ENCODE data around the gene WSCD1.

Gene WSCD1

GRCh38 chr17:6059406-6059805, 10.8 kb upstream of the WSCD1 start:
- no peak for DNase-seq (ENCODE audit: low read depth in 3 of 3)

- no peak for DNase-seq (ENCODE audit: low read depth in 3 of 3)
Observed at GRCh38 chr17:6061290-6061689, 8.9 kb upstream of the WSCD1 start.

DNA sequence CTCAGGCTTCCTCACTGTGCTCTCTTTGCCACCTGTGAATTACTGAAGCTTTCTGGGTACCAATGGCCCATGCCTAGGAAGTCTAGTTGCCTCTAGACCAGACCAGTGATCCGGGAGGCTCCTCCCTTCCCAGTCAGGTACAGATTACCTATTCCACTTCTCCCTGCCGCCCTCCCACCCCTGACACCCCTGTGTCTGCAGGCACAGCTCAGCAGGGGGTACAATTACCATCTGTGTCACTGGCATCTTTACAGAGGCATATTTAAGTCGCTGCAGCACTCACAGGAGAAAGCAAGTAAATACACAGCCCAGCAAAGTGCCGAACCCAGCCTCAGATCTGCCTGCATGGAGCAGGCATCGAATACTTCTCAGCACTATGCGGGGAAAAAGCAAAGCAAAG, 5.3 kb upstream of the WSCD1 start:
- DNase-seq (ENCODE audit: low read depth in 3 of 3), result no peak

GRCh38 chr17:6065351-6065750, 4.8 kb upstream of the WSCD1 start:
- no peak for DNase-seq (ENCODE audit: low read depth in 3 of 3)

- no peak for DNase-seq (ENCODE audit: low read depth in 3 of 3)
Observed at GRCh38 chr17:6066183-6066948, 3.8 kb upstream of the WSCD1 start.

DNA sequence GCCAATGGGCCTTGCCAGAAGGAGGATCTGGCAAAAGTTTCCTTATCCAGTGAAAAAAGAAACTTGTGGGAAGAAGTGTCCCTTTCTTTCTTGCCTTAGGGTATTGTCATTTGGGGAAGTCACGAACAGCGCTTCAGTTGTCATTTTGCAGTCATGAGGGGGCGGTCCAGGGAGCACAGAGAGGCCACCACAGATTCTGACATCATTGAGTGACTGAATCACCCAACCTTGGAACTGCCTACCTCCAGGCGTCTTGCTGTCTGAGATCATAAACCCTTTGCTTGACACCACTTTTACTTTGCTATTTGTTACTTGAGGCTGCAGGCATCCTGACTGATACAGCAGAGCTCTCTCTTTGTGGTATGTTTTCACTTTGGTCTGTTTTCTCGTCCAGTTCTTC, 3.1 kb upstream of the WSCD1 start:
- no peak for DNase-seq (ENCODE audit: low read depth in 3 of 3)

DNA sequence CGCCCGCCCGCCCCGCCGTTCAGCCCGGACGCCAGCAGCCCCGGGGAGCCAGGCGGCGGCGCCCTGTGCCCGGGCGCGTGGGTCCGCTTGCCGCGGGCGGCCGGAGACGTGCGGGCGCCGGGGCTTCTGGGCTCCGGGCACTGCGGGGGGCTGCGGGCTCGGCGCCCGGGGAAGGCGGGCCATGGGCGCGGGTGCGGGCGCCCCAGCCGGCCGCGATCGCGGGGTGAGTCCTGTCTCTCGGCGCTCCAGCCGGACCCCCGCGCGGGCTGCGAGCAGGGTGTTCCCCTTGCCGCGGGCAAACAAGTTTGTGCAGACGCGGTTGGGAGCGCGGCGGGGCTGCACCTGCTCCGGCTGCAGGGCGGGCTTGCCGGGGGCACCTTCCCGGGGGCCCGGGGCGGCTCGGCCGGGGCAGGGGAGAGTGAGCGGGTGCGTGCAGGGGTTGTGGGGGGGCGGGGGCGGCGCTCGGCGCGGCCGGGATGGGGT, 292 bp downstream of the WSCD1 start:
- DNase-seq (ENCODE audit: low read depth in 3 of 3), result no peak

- DNase-seq (ENCODE audit: low read depth in 3 of 3), result no peak
Observed at GRCh38 chr17:6070913-6071511, 833 bp downstream of the WSCD1 start.

DNA sequence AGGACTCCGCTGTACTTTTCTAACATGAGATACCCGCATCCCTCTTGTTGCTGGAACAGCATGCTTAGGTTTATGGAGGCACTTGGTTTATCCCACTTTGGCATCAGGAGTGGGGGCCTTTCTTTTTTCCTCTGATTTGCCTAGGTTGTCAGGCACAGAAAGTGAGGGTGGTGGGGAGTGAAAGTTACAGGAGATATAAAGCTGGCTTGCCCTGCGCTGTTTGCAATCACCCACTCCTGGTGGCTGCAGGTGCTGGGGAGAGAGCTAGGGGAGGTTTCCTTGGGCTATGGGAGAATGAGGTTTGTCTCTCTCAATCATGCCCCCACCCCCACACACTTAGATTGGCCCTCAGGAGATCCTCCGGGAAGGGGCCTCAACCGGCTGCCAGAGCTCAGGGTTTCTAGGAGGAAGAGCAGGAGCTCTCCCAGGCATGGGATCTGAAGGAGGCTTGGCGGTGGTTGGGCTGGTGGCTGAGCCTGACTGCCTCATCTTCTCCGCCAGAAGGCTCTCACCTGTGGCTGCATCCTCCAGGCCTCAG, 1.4 kb downstream of the WSCD1 start:
- DNase-seq (ENCODE audit: low read depth in 3 of 3), result no peak

DNA sequence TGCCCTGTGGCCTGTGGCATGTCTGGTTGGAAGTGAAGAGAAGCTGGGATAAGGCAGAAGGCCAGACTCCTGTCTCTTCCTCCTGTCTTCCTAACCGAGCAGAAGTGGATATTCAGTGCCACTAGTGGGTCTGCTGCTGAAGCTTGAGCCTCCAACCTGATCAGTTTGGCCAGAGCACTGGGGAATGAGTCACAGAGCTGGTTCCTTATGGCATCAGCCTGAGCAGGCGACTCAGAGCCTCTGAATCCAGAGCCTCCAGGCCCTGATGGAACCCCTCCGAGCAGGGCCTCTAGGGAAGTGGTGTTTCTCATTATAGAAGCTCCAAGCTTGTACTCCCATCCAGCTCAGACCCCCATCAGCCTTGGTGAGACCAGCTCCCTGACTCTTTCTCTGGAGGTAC, 2.0 kb downstream of the WSCD1 start:
- DNase-seq (ENCODE audit: low read depth in 3 of 3), result no peak

DNA sequence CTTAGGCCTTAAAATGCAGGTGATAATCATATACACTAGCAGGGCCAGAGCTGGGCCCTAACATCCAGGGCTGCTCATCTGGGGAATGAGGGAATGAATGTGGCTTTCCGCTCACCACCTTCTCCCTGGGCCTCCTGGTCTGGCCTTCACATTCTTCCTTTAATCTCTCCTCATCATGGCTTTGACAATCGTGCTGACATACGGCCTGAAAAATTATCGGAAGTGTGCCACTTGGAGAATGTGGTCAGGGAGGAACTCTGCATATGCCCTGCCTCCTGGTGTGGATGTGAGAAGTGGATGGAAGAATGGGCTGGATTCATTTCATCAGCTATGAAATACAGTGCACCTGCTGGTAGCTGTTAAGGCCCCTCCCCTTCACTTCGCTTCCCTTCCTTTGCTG, 2.4 kb downstream of the WSCD1 start:
- DNase-seq (ENCODE audit: low read depth in 3 of 3), result no peak

GRCh38 chr17:6073620-6074019, 3.4 kb downstream of the WSCD1 start:
- no peak for DNase-seq (ENCODE audit: low read depth in 3 of 3)

- no peak for DNase-seq (ENCODE audit: low read depth in 3 of 3)
Observed at GRCh38 chr17:6075050-6075449, 4.9 kb downstream of the WSCD1 start.

GRCh38 chr17:6075845-6076244, 5.7 kb downstream of the WSCD1 start:
- DNase-seq (ENCODE audit: low read depth in 3 of 3), result no peak

DNA sequence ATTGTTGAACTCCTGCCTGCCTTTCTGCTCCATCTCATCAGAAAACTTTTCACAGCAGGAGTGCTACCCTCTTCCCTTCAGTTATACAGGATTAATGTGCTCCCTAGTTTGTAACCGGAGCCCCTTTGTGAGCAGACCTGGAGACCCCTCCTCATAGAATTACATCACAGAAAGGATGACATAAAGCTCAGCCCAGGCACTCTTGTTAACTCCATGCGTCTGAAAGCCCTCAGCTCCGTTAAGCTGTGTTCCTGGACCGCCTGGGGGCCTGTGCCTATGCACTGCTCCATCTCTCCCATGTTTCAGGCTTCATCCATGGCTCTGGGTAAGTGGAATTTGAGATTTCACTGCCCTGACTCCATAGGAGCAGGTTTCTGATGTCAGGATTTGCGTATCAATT, 7.6 kb downstream of the WSCD1 start:
- DNase-seq (ENCODE audit: low read depth in 3 of 3), result no peak

DNA sequence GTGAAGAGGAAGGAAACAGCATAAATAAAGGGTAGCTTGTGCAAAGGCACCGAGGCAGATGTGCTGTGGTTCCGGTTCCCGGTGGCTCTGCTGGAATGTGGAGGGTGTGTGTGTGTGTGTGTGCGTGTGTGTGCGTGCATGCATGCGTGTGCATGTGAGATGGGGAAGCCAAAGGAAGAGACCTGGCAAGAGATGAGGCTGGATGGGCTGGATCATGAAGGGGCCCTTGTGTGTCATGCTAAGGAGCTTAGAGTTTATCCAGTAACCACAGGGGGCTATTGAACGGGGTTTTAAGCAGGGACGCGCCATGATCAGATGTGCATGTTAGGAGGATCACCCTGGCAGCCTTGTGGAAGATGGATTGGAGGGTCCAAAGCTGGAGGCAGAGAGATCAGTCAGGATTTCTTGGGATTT, 8.3 kb downstream of the WSCD1 start:
- no peak for DNase-seq (ENCODE audit: low read depth in 3 of 3)

DNA sequence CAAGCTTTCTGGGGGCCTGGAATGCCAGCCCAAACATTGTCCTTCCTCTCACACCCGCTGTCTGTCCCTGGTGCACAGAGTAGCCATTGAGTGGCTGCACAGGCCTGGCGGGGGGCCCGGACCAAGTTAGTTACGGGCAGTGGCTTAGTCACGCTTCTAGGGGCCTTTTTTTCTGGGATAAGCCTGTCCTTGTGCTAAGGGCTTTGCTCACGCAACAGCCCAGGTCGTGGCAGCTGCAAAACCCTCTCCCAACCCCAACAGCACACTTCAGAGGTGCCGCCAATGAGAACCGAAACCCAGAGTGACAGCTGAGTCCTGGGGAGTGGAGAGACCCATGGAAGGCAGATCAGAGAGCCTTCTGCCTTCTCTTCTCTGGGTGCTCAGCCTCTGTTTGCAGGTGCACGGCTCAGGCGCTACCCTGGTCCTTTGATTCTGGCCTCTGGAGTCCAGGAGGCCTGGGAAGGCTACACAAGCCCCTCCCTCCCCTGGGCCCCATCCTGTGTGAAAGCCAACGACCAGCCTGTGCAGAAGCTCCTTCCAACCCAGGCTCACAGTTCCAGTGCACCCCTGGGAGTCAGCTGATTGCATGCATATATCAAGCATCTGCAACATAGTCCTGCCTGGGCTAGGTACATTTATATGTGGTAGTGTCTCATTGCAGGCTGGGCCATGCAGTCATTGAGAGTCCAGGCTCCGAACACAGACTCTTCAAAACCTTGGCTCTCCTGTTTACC, 9.1 kb downstream of the WSCD1 start:
- no peak for DNase-seq (ENCODE audit: low read depth in 3 of 3)

DNA sequence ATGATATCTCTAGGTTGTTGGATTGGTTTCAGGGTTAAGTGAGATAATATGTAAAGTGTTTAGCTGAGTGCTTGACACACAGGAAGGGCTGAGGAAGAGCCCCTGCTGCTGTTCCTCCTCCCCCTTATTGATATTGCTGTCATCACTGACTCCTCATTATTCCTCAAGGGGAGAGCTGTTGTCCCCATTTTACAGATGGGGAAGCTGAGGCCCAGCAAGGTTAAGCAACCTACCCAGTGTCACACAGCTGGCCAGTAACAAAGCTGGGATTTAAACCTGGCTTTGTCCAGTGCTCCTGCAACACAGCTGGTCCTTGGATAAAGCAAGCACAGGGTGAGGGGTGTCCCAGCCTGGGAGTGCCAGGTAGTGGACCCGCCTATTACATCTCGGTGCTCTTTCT, 9.8 kb downstream of the WSCD1 start:
- no peak for DNase-seq (ENCODE audit: low read depth in 3 of 3)

DNA sequence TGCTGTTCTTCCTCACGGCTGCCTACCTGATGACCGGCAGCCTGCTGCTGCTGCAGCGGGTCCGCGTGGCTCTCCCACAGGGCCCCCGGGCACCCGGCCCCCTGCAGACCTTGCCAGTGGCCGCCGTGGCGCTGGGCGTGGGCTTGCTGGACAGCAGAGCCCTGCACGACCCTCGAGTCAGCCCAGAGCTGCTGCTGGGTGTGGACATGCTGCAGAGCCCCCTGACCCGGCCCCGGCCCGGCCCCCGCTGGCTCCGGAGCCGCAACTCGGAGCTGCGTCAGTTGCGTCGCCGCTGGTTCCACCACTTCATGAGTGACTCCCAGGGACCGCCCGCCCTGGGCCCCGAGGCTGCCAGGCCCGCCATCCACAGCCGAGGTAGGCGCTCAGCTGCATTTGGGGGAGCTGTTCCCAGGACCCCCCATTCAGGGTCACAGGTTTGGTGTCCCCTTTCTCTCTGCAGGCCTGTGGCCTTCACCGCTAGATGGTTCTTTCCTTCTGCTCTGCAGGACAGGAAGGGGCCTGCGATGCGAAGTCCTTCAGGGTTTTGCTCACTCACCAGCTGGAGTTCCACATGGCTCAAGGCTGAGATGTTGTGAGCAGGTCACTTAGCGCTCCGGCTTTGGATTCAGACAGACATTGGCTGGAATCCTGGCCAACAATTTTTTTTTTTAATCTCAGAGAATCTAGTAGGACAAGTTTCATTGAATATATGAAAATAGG, 10.7 kb downstream of the WSCD1 start:
- no peak for DNase-seq (ENCODE audit: low read depth in 3 of 3)

DNA sequence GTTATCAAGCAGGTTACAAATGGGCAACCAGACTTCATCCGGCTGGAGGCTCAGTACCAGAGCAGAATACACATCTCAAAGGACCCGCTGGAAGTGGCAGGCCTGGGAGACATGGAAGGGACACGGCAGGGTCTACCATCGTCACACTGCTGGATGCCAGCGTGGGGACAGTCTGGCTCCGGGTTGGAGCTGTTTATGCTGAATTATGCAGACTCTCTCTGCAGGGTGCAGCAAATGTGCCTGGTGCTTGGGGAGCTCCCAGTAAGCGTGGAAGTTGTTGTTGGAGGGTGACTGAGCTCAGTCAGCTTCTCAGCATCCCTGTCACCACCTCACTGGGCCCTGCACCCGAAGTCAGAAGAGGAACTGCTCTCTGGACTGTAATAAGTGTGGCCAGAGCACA, 12.2 kb downstream of the WSCD1 start:
- DNase-seq (ENCODE audit: low read depth in 3 of 3), result no peak

DNA sequence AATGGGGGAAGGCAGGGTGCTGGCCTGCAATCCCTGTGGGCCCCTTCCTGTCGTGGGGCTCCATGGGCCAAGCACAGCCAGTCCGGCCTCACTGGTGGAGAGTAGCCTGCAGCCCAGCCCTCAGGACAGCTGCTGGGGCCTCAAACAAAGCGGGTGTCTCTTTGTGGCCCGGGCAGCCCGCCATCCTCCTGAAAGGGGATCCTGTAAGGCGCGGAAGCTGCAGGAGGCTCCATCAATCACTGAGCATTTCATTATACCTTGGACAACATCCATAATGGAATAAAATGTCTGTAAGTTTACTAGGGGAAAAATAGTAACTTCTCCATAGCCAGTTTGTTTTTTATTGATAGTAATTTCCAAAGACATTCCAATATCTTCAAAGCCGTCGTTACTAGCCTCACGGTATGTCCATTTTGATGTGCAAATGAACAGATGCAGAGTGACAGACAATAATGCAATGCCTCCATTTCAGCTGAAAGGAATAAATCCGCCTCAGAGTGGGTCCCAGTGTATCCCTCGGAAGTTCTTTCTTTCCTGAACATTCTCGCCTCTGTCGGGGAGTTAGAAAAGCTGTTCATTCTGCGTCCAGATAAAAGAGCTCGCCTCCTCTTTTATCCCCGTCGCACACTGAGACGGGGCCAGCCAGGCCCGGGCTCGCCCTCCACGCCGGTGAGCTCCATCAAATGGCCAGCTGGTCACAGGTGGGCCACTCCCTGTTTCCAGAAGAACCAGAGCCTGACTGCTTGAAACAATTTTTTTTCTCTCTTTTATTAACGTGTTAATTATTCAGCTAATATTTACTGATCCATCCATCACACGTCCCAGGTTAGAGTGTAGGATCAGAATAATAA, 14.4 kb downstream of the WSCD1 start:
- no peak for DNase-seq (ENCODE audit: low read depth in 3 of 3)

All from stimulated activated CD4-positive, alpha-beta T cell treated with anti-CD3 and anti-CD28 coated beads, TNF-alpha, amount 100 ng/mL, for 24 hours (primary cell).